IgD-negative memory B cell (primary cell): ENCODE results near the gene HM13. TPM values are rescaled to one million over a fixed set of nuclear protein-coding genes. Genes with fewer than 3 reads are reported as not detected.
"Not testable (repeated sequence)": the region's sequence is repeated elsewhere in the genome, so short reads cannot be mapped to it uniquely, and the experiment has no call there.

Source experiments
- H3K27ac Mint-ChIP-seq, 3 donors: one replicate each; pipeline ENCODE4 v1.8.0; 2020 to 2022; ENCODE audit warnings: mild to moderate bottlenecking in 3 of 3, mixed read lengths in 3 of 3, moderate library complexity in 1 of 3
- H3K27me3 Mint-ChIP-seq: one replicate; pipeline ENCODE4 v1.8.0; 2021; ENCODE audit warnings: mixed read lengths
- H3K36me3 Mint-ChIP-seq: one replicate; pipeline ENCODE4 v1.8.0; 2020; ENCODE audit warnings: mild to moderate bottlenecking, mixed read lengths
- H3K4me1 Mint-ChIP-seq, 3 donors: one replicate each; pipeline ENCODE4 v1.8.0; 2020 to 2022; ENCODE audit warnings: mixed read lengths in 3 of 3, mild to moderate bottlenecking in 1 of 3
- H3K4me3 Mint-ChIP-seq, 4 donors: one replicate each; pipeline ENCODE4 v1.8.0; 2020 to 2022; ENCODE audit warnings: mild to moderate bottlenecking in 4 of 4, mixed read lengths in 4 of 4, moderate library complexity in 3 of 4
- H3K9me3 Mint-ChIP-seq, 3 donors: one replicate each; pipeline ENCODE4 v1.8.0; 2020 to 2021; ENCODE audit warnings: mixed read lengths in 3 of 3, mild to moderate bottlenecking in 1 of 3
- polyA plus RNA-seq: library from polyadenylated mRNA; unstranded; fragments of 300-500 nt; fragmentation: Illumina TruSeq; gene quantifications from one replicate; pipeline ENCODE4 v1.2.3, GENCODE V29; 2021

The HM13 gene
- polyA plus RNA-seq, 1 donor from 2014 or later, result 109 TPM

- H3K27me3 Mint-ChIP-seq, result peaks cover 19% of the 10 kb centered on the region
These were observed 25.1 kb upstream of the HM13 start for GRCh38 chr20:31489152-31489551.

GRCh38 chr20:31490752-31491151 lies 23.5 kb upstream of the HM13 start:
- H3K4me1 Mint-ChIP-seq, result no peaks in the 10 kb centered on the region

More at GRCh38 chr20:31489152-31489551, 25.1 kb upstream of the HM13 start:
- H3K4me1 Mint-ChIP-seq, result peaks cover 0 to 2% (median 0%) of the 10 kb centered on the region in 3 donors
- no peaks in the 10 kb centered on the region for H3K9me3 Mint-ChIP-seq
- peak overlapping the region in 1 of 4 donors; percentile 76 for H3K4me3 Mint-ChIP-seq
- peaks cover 1% of the 10 kb centered on the region for H3K36me3 Mint-ChIP-seq
- H3K27ac Mint-ChIP-seq, result peak overlapping the region in 1 of 3 donors; percentile 16

GRCh38 chr20:31494131-31494530 lies 20.1 kb upstream of the HM13 start:
- H3K36me3 Mint-ChIP-seq, result peaks cover 1% of the 10 kb centered on the region
- H3K4me3 Mint-ChIP-seq, result no peak overlapping the region
- H3K27me3 Mint-ChIP-seq, result peaks cover 6% of the 10 kb centered on the region
- no peaks in the 10 kb centered on the region for H3K9me3 Mint-ChIP-seq
- no peak overlapping the region for H3K27ac Mint-ChIP-seq
- no peaks in the 10 kb centered on the region for H3K4me1 Mint-ChIP-seq

More at GRCh38 chr20:31490752-31491151, 23.5 kb upstream of the HM13 start:
- Mint-ChIP-seq H3K27ac (no peak overlapping the region), H3K36me3 (peaks cover 1% of the 10 kb centered on the region), H3K9me3 (no peaks in the 10 kb centered on the region), H3K4me3 (no peak overlapping the region), H3K27me3 (peaks cover 3% of the 10 kb centered on the region)

- Mint-ChIP-seq H3K27me3 (peaks cover 6% of the 10 kb centered on the region), H3K4me3 (no peak overlapping the region)
These were observed 17.4 kb upstream of the HM13 start for GRCh38 chr20:31496761-31497295.

GRCh38 chr20:31497838-31498540 lies 16.3 kb upstream of the HM13 start:
- H3K9me3 Mint-ChIP-seq, result no peaks in the 10 kb centered on the region
- H3K27me3 Mint-ChIP-seq, result peaks cover 6% of the 10 kb centered on the region
- H3K4me1 Mint-ChIP-seq, result no peaks in the 10 kb centered on the region
- H3K36me3 Mint-ChIP-seq, result no peaks in the 10 kb centered on the region
- H3K27ac Mint-ChIP-seq, result no peak overlapping the region
- H3K4me3 Mint-ChIP-seq, result no peak overlapping the region

More at GRCh38 chr20:31496761-31497295, 17.4 kb upstream of the HM13 start:
- H3K27ac Mint-ChIP-seq, result no peak overlapping the region
- no peaks in the 10 kb centered on the region for H3K4me1 Mint-ChIP-seq
- H3K9me3 Mint-ChIP-seq, result no peaks in the 10 kb centered on the region
- H3K36me3 Mint-ChIP-seq, result no peaks in the 10 kb centered on the region

- Mint-ChIP-seq H3K9me3 (no peaks in the 10 kb centered on the region), H3K36me3 (no peaks in the 10 kb centered on the region), H3K4me1 (peaks cover 0 to 2% (median 0%) of the 10 kb centered on the region in 3 donors), H3K4me3 (no peak overlapping the region), H3K27ac (no peak overlapping the region), H3K27me3 (peaks cover 6% of the 10 kb centered on the region)
These were observed 13.7 kb upstream of the HM13 start for GRCh38 chr20:31500527-31500926.

- not testable (repeated sequence) for H3K9me3 Mint-ChIP-seq, H3K36me3 Mint-ChIP-seq, H3K4me3 Mint-ChIP-seq, H3K27ac Mint-ChIP-seq, H3K27me3 Mint-ChIP-seq, H3K4me1 Mint-ChIP-seq
These were observed 11.2 kb upstream of the HM13 start for GRCh38 chr20:31502884-31503673.

GRCh38 chr20:31505903-31506302 lies 8.3 kb upstream of the HM13 start:
- Mint-ChIP-seq H3K4me3 (no peak overlapping the region), H3K4me1 (peaks cover 0 to 2% (median 0%) of the 10 kb centered on the region in 3 donors), H3K36me3 (no peaks in the 10 kb centered on the region), H3K9me3 (peaks cover 0 to 4% (median 0%) of the 10 kb centered on the region in 3 donors), H3K27ac (no peak overlapping the region), H3K27me3 (peaks cover 5% of the 10 kb centered on the region)

- Mint-ChIP-seq H3K4me3 (no peak overlapping the region), H3K36me3 (no peaks in the 10 kb centered on the region), H3K4me1 (peaks cover 0 to under 1% (median 0%) of the 10 kb centered on the region in 3 donors), H3K27me3 (peaks cover 5% of the 10 kb centered on the region), H3K9me3 (peaks cover 0 to 4% (median 0%) of the 10 kb centered on the region in 3 donors), H3K27ac (no peak overlapping the region)
These were observed 5.6 kb upstream of the HM13 start for GRCh38 chr20:31508517-31509244.

GRCh38 chr20:31515072-31515774 lies 981 bp downstream of the HM13 start:
- Mint-ChIP-seq H3K4me3 (no peak overlapping the region), H3K27me3 (no peaks in the 10 kb centered on the region), H3K9me3 (no peaks in the 10 kb centered on the region), H3K36me3 (no peaks in the 10 kb centered on the region), H3K27ac (no peak overlapping the region), H3K4me1 (peaks cover 0 to 10% (median 7%) of the 10 kb centered on the region in 3 donors)

- H3K27ac Mint-ChIP-seq, result no peak overlapping the region
- no peaks in the 10 kb centered on the region for H3K36me3 Mint-ChIP-seq
- H3K9me3 Mint-ChIP-seq, result no peaks in the 10 kb centered on the region
- no peak overlapping the region for H3K4me3 Mint-ChIP-seq
- H3K4me1 Mint-ChIP-seq, result peaks cover 3 to 10% (median 10%) of the 10 kb centered on the region in 3 donors
- H3K27me3 Mint-ChIP-seq, result no peaks in the 10 kb centered on the region
These were observed 1.5 kb downstream of the HM13 start for GRCh38 chr20:31515775-31516107.

GRCh38 chr20:31516166-31516565 lies 1.9 kb downstream of the HM13 start:
- Mint-ChIP-seq H3K36me3 (no peaks in the 10 kb centered on the region), H3K4me3 (no peak overlapping the region), H3K9me3 (no peaks in the 10 kb centered on the region), H3K4me1 (peaks cover 4 to 10% (median 10%) of the 10 kb centered on the region in 3 donors), H3K27me3 (no peaks in the 10 kb centered on the region), H3K27ac (no peak overlapping the region)

- Mint-ChIP-seq H3K27me3 (no peaks in the 10 kb centered on the region), H3K27ac (no peak overlapping the region), H3K36me3 (no peaks in the 10 kb centered on the region), H3K4me3 (no peak overlapping the region), H3K4me1 (peaks cover 4 to 10% (median 10%) of the 10 kb centered on the region in 3 donors), H3K9me3 (no peaks in the 10 kb centered on the region)
These were observed 2.4 kb downstream of the HM13 start for GRCh38 chr20:31516651-31517050.

GRCh38 chr20:31517373-31517772 lies 3.1 kb downstream of the HM13 start:
- no peak overlapping the region for H3K4me3 Mint-ChIP-seq
- no peaks in the 10 kb centered on the region for H3K36me3 Mint-ChIP-seq
- no peak overlapping the region for H3K27ac Mint-ChIP-seq
- no peaks in the 10 kb centered on the region for H3K9me3 Mint-ChIP-seq
- peaks cover 4 to 10% (median 10%) of the 10 kb centered on the region in 3 donors for H3K4me1 Mint-ChIP-seq
- no peaks in the 10 kb centered on the region for H3K27me3 Mint-ChIP-seq
